BJ (cell line): Measurements from ENCODE around the gene THAP9. TPM values are rescaled to one million over a fixed set of nuclear protein-coding genes. Genes with fewer than 3 reads are reported as not detected.
A peak's percentile ranks its signal among the peaks of the same experiment; 100 is the strongest.

Experiments
- CTCF ChIA-PET: fragments of 350-600 bp; formaldehyde crosslinking; extraction: SDS; loops from one replicate; lab custom pipeline; 2021; ENCODE audit warnings: antibody characterized with exemption, inconsistent platforms; lab: Yijun Ruan, JAX
- POLR2A ChIA-PET: fragments of 300-600 bp; sonication (Branson Sonifier 250); formaldehyde crosslinking; extraction: SDS; loops from one replicate; lab custom pipeline; 2021; ENCODE audit warnings: antibody characterized with exemption; lab: Charles Lee
- DNase-seq: peaks from one replicate; pipeline ENCODE4 v3.0.0-alpha.2; 2011; ENCODE audit warnings: low read depth
- H3K27me3 ChIP-seq: 2 replicates; pipeline ENCODE4 v1.6.0; 2011; ENCODE audit warnings: low read length; ENCODE audit not compliant: control insufficient read depth, insufficient read depth
- H3K36me3 ChIP-seq: 2 replicates; pipeline ENCODE4 v1.5.1; 2011; ENCODE audit warnings: low read length; ENCODE audit not compliant: control insufficient read depth, insufficient read depth
- H3K4me3 ChIP-seq: 2 replicates; pipeline ENCODE4 v1.5.1; 2011; ENCODE audit warnings: low read depth, mild to moderate bottlenecking, control low read depth, low read length
- polyA plus RNA-seq: library from polyadenylated mRNA; depleted of rRNA; stranded (reverse); fragments of >200 nt; gene quantifications from 2 replicates; pipeline ENCODE4 v1.2.3, GENCODE V29; 2011
- TF ChIP-seq, protein P1 (sequence below): IDR thresholded peaks from 2 replicates; pipeline ENCODE4 v1.5.1; 2011; ENCODE audit warnings: low read depth, mild to moderate bottlenecking, control low read depth, inconsistent platforms, low read length, moderate library complexity; ENCODE audit not compliant: insufficient read depth

THAP9 gene
- polyA plus RNA-seq, 1 experiment, result 1.8 TPM

DNA sequence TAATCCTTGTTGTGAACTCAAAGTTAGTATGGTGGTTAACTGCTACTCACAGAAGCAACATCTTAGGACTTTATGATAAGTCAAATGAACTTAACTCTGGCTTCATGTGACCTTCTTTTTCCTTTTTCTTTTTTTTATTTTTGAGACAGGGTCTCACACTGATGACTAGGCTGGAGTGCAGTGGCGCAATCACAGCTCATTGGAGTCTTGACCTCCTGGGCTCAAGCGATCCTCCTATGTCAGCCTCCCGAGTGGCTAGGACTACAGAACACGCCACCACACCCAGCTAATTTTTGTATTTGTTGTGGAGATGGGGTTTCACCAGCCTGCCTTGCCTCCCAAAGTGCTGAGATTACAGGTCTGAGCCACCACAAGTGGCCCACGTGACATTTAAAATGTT is 32.0 kb upstream of the THAP9 start:
- DNase-seq, result no peak
- POLR2A ChIA-PET, result no interaction called here
- peaks cover 18% of the 10 kb centered on the region for H3K36me3 ChIP-seq

DNA sequence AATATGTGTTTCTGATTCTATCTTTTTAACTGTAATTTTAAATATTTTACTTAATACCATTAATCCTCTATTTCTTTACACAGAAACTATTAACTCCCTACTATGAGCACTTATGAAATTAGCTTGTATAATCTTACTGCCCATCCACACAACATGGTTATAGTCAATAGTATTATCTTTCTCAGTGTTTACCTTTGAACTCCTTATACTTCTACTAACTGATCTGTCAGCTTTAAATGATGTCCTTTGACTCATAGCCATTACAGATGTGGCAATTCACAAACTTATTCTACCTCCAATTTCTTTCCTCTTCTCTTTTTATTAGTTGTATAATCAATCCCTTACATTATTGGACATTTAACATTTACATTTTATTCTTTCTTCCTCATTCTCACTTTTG is 15.1 kb upstream of the THAP9 start:
- TF ChIP-seq, protein P1, sequence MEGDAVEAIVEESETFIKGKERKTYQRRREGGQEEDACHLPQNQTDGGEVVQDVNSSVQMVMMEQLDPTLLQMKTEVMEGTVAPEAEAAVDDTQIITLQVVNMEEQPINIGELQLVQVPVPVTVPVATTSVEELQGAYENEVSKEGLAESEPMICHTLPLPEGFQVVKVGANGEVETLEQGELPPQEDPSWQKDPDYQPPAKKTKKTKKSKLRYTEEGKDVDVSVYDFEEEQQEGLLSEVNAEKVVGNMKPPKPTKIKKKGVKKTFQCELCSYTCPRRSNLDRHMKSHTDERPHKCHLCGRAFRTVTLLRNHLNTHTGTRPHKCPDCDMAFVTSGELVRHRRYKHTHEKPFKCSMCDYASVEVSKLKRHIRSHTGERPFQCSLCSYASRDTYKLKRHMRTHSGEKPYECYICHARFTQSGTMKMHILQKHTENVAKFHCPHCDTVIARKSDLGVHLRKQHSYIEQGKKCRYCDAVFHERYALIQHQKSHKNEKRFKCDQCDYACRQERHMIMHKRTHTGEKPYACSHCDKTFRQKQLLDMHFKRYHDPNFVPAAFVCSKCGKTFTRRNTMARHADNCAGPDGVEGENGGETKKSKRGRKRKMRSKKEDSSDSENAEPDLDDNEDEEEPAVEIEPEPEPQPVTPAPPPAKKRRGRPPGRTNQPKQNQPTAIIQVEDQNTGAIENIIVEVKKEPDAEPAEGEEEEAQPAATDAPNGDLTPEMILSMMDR, result no peak
- H3K36me3 ChIP-seq, result peaks cover 1% of the 10 kb centered on the region; the same call in 1 of the 2 replicates
- CTCF ChIA-PET, result interaction anchor here (0.8 kb wide), 1 partner anchor 23 kb away, joined by 3 read pairs; no protein-coding TSS in a partner anchor
- H3K4me3 ChIP-seq, result no peak overlapping the region
- POLR2A ChIA-PET, result no interaction called here
- no peaks in the 10 kb centered on the region for H3K27me3 ChIP-seq
- DNase-seq, result no peak

More for the DNA sequence above, 32.0 kb upstream of the THAP9 start:
- no peak overlapping the region for H3K4me3 ChIP-seq
- CTCF ChIA-PET, result no interaction called here
- H3K27me3 ChIP-seq, result no peaks in the 10 kb centered on the region
- TF ChIP-seq, protein P1, result no peak

DNA sequence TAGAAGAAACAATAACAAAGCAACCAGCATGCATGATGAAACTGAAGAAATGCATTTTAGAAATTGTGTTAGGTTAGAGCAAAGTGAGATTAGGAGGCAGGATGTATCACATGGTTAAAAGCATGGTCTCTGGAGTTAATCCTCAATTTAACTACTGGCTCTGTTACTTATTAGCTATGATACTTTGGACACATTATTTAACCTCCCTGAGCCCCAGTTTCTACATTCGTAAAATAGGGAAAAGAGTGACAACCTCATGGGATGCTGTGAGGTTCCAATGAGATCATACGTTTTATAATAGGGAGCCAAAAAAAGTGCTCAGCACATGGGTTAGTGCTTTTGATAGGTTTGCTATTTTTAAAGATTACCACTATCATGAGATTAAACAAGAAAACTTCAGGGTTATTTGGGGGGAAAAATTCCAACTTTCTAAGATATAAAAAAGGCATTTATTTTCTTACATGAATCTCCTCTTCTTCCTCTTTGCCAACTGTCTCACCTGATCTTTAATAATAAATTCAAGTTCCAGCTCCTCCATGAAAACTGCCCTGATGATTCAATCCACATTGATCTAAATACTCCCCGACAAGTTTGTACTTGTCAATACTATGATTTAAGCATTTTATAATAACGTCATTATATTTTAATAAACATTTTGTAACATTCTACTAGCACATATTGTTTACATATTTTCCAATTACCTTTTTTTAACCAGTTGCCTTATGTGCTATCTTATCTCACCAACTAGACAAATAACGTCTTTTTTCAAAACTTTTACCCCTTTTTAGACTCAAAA is 14.2 kb upstream of the THAP9 start:
- no peak for DNase-seq
- TF ChIP-seq, protein P1, result no peak
- Histone ChIP-seq H3K4me3 (no peak overlapping the region), H3K36me3 (no peaks in the 10 kb centered on the region), H3K27me3 (no peaks in the 10 kb centered on the region)
- POLR2A ChIA-PET, result no interaction called here
- CTCF ChIA-PET, result interaction anchor here (0.7 kb wide), 1 partner anchor 8 kb away, joined by 3 read pairs; no protein-coding TSS in a partner anchor

DNA sequence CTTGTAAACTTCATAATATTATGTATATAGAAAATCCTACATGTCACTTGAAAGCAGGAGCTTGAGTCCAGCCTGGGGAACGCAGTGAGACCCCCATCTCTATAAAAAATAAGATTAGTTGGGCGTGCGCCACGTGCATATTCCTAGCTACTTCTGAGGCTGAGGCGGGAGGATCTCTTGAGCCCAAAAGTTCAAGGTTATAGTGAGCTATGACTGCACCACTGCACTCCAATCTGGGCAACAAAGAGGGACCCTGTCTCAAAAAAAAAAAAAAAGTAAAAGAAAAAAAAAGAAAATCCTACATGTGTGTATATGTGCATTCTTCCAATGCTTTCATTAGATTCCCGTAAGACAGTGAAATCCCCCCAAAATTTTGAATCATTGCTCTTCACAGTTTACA is 11.2 kb upstream of the THAP9 start:
- ChIA-PET POLR2A (interaction anchor here (0.5 to 0.7 kb wide), 3 partner anchors 9 to 86 kb away, joined by 5 to 15 read pairs (median 6); no protein-coding TSS in a partner anchor), CTCF (interaction anchor here (0.6 to 1.7 kb wide), 3 partner anchors 10 to 391 kb away, joined by 3 to 5 read pairs (median 3); no protein-coding TSS in a partner anchor)
- H3K36me3 ChIP-seq, result peaks cover 3% of the 10 kb centered on the region
- H3K4me3 ChIP-seq, result peak overlapping the region; percentile 97
- no peaks in the 10 kb centered on the region for H3K27me3 ChIP-seq
- no peak for DNase-seq
- TF ChIP-seq, protein P1, result no peak

DNA sequence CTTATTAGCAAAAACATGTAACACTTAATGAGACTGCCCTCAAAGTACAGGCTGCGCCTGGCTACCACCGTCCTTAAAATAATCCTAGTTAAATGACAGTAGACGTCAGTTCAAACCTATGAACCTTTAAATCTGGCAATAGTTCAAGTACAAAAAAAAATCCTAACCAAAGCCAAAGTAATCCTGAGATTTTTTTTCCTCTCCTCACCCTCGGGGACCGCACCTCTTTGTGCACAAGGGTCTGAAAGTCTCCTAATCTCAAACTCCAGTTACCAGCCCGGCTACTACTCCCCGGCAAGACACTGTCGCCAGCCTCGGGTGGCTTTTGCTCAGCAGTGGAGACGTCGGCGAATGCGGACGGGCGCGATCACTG is 10.0 kb upstream of the THAP9 start:
- ChIA-PET POLR2A (no interaction called here), CTCF (interaction anchor here (1.7 kb wide), 1 partner anchor 390 kb away, joined by 5 read pairs; no protein-coding TSS in a partner anchor)
- Histone ChIP-seq H3K4me3 (peak overlapping the region; percentile 97), H3K36me3 (peaks cover 3% of the 10 kb centered on the region), H3K27me3 (no peaks in the 10 kb centered on the region)
- TF ChIP-seq, protein P1, result no peak
- no peak for DNase-seq
